Measurements from ENCODE around the gene ZDHHC11.

DNA sequence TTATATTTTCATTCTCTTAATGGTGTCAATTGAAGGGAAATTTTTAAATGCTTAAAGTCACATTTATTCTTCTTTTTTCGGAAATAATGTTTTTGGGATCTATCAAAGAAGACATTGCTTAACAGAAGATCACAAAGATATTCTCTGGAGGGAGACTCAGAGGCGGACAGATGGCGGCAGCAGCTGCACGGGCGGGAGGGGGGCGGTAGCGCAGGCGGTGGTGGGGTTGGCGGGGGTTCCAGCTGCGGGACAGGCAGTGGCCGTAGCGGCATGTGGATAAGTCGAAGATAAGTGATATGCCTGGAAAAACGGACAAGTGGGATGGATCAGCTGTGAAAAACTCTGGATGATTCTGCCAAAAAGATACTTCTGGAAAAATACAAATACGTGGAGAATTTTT lies 34.6 kb downstream of the ZDHHC11 start:
- TF ChIP-seq POLR2AphosphoS5 (IDR thresholded peaks at IDR 0.05; ENCODE audit: low read depth, low read length) (no peak), SIN3A (IDR thresholded peaks at IDR 0.05; ENCODE audit: low read depth) (no peak), POLR2A (IDR thresholded peaks at IDR 0.05; ENCODE audit: borderline replicate concordance, extremely low read depth, insufficient read depth, insufficient read length) (no peak)
- TF ChIP-seq, protein P1, sequence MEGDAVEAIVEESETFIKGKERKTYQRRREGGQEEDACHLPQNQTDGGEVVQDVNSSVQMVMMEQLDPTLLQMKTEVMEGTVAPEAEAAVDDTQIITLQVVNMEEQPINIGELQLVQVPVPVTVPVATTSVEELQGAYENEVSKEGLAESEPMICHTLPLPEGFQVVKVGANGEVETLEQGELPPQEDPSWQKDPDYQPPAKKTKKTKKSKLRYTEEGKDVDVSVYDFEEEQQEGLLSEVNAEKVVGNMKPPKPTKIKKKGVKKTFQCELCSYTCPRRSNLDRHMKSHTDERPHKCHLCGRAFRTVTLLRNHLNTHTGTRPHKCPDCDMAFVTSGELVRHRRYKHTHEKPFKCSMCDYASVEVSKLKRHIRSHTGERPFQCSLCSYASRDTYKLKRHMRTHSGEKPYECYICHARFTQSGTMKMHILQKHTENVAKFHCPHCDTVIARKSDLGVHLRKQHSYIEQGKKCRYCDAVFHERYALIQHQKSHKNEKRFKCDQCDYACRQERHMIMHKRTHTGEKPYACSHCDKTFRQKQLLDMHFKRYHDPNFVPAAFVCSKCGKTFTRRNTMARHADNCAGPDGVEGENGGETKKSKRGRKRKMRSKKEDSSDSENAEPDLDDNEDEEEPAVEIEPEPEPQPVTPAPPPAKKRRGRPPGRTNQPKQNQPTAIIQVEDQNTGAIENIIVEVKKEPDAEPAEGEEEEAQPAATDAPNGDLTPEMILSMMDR (IDR thresholded peaks at IDR 0.05 in 2 of 3, conservative IDR thresholded peaks at IDR 0.05 in 1 of 3; ENCODE audit: borderline replicate concordance in 1 of 3, insufficient read depth in 1 of 3, low read depth in 2 of 3, low read length in 2 of 3) = no peak
- TF ChIP-seq, protein P2, sequence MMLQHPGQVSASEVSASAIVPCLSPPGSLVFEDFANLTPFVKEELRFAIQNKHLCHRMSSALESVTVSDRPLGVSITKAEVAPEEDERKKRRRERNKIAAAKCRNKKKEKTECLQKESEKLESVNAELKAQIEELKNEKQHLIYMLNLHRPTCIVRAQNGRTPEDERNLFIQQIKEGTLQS (IDR thresholded peaks at IDR 0.05) = no peak
- TF ChIP-seq, protein P3, sequence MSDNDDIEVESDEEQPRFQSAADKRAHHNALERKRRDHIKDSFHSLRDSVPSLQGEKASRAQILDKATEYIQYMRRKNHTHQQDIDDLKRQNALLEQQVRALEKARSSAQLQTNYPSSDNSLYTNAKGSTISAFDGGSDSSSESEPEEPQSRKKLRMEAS (IDR thresholded peaks at IDR 0.05) = no peak
